ENCODE measurements around the gene GIGYF2. TPM values are rescaled to one million over a fixed set of nuclear protein-coding genes. Genes with fewer than 3 reads are reported as not detected.

GIGYF2 gene
- polyA plus RNA-seq, 2 of the 4 experiments (the other 2 are of a cell fraction): 31.2 to 46.3 TPM

- no peak for TF ChIP-seq USF2 (IDR thresholded peaks at IDR 0.05)
- no peak for TF ChIP-seq RCOR1 (IDR thresholded peaks at IDR 0.05; ENCODE audit: low read depth, low read length)
These were observed 197.1 kb downstream of the GIGYF2 start (continued) for GRCh38 chr2:232894251-232894650.

- WGBS (ENCODE audit: missing lambda C conversion rate): 90% methylated on average over 19 of the region's 19 CpGs
- H3K9me3 ChIP-seq: no peaks in the 10 kb centered on the region
- FAIRE-seq (no peak), DNase-seq (ENCODE audit: low read depth in 1 of 2, low spot score in 1 of 2) (no peak), ATAC-seq (no peak)
- no peak overlapping the region for H3K4me3 ChIP-seq
- no peaks in the 10 kb centered on the region for H3K4me1 ChIP-seq
- no peak overlapping the region for H3K4me2 ChIP-seq
- ChIA-PET POLR2A (no interaction called here), CTCF (interaction anchor here (0.6 to 1.9 kb wide), 3 partner anchors 42 to 486 kb away, joined by 3 to 7 read pairs (median 5); no protein-coding TSS in a partner anchor)
- no peak for TF ChIP-seq JUNB (IDR thresholded peaks at IDR 0.05)
- peak overlapping the region in 1 of 2 experiments; percentile 7; a peak in 1 of 6 replicates for H3K27ac ChIP-seq
These were observed 197.6 kb downstream of the GIGYF2 start for GRCh38 chr2:232894746-232895145.

- TF ChIP-seq MAZ (IDR thresholded peaks at IDR 0.05; ENCODE audit: borderline replicate concordance, low read depth, low read length) (no peak), REST (IDR thresholded peaks at IDR 0.05) (no peak), HOXA7 (CRISPR knock-in tag; IDR thresholded peaks at IDR 0.05) (no peak), EHMT2 (IDR thresholded peaks at IDR 0.05; ENCODE audit: low read depth) (no peak), SMC3 (IDR thresholded peaks at IDR 0.05) (no peak), RCOR1 (IDR thresholded peaks at IDR 0.05; ENCODE audit: low read depth, low read length) (no peak), JUN (IDR thresholded peaks at IDR 0.05) (no peak), BHLHE40 (IDR thresholded peaks at IDR 0.05; ENCODE audit: low read depth, low read length) (no peak), CEBPB (IDR thresholded peaks at IDR 0.05) (no peak), E2F6 (IDR thresholded peaks at IDR 0.05; ENCODE audit: borderline replicate concordance, low read depth) (no peak), USF2 (IDR thresholded peaks at IDR 0.05) (no peak), CBX2 (IDR thresholded peaks at IDR 0.05; ENCODE audit: borderline replicate concordance, low read depth) (no peak), KDM5A (IDR thresholded peaks at IDR 0.05) (no peak), CBX8 (IDR thresholded peaks at IDR 0.05) (no peak)
- ATAC-seq (no peak), DNase-seq (ENCODE audit: low read depth in 1 of 2, low spot score in 1 of 2) (no peak), FAIRE-seq (no peak)
- CTCF ChIA-PET: interaction anchor here (0.7 kb wide), 1 partner anchor 9 kb away, joined by 3 read pairs; no protein-coding TSS in a partner anchor
- Histone ChIP-seq H3K4me2 (no peak overlapping the region), H3K9me3 (no peaks in the 10 kb centered on the region), H3K4me1 (peaks cover 2% of the 10 kb centered on the region), H3K27ac (0 out of 6 replicates have a peak overlapping the region, but pooled peaks of 1 of the 2 experiments have one; percentile 6), H3K4me3 (no peak overlapping the region)
- POLR2A ChIA-PET: no interaction called here
These were observed 199.0 kb downstream of the GIGYF2 start for GRCh38 chr2:232896111-232896510.

Data from A549 (cell line).